Globus pallidus (tissue), 1 donor: ENCODE data around the gene RPL28.

Experiments used
- DNase-seq: peaks from one replicate; pipeline ENCODE4 v3.0.0-alpha.2; 2015; ENCODE audit warnings: low spot score

RPL28 gene

DNA sequence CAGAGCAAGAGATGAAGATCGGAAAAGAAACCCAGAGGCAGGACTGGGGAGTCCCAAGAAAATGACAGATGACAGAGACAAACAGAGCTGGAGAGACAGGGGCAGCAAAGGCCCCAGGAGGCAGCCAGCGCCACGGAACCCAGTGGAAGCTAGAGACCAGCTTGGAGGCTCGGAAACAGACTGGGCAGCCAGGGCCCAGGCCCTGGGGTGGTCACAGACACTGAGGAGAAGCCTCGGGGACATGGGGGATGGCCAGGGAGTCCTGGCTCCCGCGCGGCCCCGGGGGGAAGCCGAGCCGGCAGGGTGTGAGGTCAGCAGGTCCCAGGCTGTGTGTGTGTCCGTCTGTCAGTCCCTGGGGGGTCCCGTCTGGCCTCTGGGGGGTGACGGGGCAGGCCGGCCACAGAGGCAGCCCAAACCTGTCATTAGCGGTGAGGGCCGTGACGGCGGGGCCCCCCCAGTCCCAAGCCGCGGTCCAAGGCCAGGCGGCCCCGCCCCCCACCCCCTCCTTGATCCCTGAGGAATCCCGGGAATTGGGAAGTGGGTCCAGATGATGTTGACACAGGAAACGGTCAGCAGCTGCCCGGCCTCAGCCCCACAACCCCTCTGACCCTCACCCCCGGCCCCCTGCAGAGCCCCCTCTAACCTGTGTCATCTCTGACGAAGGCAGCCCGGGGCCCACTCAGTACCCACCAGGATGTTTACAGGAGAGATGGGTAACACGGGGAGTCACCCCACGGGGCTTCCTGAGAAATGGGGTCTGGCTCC lies 11.6 kb upstream of the RPL28 start:
- DNase-seq, result no peak

DNA sequence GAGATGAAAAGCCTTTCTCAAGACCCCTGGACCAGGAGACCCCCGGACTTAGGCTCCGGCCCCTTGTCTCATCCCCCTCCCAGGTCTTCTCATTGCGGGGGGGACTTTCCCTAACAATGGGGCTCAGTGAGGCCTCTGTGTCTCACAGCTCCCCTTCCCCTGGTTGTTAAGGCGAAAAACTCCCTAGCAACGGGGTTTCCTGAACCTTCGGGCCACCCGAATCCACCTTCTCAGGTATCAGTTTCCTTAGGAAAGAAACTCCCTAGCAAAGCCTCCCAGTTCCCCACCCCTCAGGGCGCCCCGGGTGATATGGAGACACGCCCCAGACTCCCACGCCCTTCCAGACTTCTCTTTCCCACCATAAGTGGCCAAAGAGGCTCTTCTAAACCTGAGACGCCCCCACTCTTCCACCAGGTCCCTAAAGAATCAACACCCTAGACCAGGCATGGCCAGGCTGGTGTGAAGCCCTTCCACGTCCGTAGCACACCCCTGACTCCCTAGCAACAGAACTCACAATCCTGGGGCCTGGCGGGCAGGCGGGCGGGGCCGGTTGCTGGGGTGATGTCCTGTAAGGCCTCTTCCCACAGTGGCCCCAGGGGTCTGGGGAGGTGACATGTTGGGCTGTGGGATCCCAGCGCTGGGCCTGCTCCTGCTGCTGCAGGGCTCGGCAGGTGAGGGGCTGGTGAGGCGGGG lies 9.3 kb upstream of the RPL28 start, which contains the start of gene TMEM190:
Gene TMEM190, plus strand, starts transcription at position 586 of the 693 bp plus-strand sequence. Its CDS starts 28 bp downstream, at position 614.
- DNase-seq, result no peak

DNA sequence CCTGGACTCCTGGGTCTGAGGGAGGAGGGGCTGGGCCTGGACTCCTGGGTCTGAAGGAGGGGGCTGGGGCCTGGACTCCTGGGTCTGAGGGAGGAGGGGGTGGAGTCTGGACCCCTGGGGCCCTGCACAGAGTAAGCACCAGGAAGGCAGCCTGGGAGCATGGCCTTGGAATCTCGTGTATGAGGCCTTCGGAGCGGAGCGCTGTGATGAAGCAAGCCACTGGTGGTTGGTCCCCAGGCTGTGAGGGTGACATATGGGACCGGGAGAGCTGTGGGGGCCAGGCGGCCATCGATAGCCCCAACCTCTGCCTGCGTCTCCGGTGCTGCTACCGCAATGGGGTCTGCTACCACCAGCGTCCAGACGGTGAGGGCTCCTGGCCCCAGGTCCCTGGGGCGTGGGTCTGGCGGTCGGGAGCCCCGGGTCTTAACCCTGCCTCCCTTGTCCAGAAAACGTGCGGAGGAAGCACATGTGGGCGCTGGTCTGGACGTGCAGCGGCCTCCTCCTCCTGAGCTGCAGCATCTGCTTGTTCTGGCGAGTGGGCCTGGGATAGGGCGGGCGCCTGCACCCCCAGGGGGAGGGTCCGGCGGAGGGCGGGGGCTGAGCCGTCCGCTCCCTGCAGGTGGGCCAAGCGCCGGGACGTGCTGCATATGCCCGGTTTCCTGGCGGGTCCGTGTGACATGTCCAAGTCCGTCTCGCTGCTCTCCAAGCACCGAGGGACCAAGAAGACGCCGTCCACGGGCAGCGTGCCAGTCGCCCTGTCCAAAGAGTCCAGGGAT lies 8.2 kb upstream of the RPL28 start:
- no peak for DNase-seq

DNA sequence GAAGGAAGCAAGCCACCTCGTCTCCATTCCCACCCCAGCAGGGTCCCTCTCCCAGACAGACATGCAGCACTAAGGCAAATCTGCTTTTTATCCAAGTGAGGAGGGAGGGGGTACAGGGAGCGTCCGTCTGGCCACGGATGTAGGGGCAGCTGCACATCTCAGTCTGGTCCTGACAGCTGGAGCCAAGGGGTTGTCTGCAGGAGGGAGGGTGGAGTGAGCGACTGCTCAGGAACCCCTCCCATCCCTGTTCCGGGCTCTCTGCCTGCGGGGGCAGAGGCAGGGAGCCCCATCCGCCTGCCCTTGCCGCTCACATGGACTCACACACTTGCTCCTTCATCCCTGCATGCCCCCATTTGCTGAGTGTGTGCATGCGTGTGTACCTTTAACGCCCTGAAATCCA lies 6.6 kb upstream of the RPL28 start:
- DNase-seq, result no peak

DNA sequence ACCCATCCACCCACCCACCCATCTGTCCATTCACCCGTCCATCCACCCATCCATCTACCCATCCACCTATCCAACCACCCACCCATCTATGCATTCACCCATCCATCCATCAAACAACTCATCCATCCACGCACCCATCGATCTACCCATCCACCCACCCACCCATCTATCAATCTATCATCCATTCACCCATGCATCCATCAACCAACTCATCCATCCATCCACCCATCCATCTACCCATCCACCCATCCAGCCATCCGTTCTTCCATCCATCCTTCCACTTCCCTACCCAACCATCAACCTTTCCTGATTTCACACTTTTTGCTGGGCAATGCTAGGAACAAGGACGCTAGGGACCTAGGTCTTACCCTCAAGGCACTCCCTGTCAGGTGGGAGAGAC lies 3.7 kb upstream of the RPL28 start:
- DNase-seq, result no peak

DNA sequence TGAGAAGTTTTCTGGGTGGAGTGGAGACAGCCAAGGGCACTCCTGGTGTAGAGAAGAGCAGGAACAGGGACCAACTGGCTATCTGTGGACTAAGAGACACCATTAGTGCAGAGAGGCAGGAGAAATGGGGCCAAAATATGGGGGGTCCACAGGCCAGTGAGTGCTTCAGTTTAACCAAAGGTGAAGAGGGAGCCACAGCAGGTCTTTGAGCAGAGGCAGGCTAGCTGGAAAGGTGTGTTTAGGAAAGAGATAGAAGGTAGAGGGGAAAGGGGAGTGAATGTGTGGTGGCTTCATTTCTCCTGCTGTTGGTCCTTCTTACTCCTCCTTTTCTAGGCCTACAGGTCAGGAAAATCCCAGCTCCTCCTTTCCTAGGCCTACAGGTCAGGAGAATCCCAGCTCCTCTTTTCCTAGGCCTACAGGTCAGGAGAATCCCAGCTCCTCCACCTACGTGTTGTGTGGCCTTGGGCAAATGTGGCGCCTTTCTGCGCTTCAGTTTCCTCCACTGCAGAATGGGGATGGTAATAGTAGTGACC lies 3.1 kb upstream of the RPL28 start:
- DNase-seq, result no peak

DNA sequence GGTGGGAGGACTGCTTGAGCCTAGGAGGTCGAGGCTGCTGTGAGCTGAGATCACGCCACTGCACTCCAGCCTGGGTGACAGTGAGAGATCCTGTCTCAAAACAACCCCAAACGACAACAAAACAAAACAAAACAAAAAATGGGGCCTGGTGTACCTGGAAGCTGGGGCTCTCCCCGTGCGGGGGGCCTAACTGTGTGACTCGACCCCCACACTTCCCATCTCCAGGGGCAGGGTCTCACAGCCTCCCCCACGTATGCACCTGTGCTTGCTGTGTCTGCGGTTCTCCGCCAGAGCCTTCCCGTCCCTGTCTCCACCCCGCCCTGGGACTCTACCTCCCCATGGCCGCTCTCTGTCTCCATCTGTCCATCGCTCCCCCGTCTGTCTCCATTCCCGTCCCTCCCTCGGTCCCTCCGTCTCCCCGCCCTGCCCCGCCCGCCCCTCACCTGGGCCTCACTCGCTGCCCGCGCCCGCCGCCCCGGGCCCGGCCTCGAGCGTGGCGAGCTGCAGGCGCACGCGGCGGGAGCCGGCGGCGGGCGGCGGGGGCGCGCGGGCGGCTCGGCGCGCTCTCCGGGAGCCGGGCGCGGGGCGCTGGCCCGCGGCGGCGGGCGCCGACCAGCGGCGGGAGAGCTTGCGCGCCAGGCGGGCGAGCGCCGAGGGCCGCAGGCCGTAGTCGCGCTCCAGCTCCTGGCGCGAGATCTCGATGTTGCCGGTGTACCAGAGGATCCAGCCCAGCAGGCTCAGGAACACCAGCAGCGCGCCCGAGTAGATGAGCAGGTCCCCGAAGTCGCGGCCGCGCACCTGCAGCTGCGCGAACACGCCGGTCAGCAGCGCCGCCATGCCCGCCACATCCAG lies 2.2 kb upstream of the RPL28 start:
- peak; percentile 40 for DNase-seq

DNA sequence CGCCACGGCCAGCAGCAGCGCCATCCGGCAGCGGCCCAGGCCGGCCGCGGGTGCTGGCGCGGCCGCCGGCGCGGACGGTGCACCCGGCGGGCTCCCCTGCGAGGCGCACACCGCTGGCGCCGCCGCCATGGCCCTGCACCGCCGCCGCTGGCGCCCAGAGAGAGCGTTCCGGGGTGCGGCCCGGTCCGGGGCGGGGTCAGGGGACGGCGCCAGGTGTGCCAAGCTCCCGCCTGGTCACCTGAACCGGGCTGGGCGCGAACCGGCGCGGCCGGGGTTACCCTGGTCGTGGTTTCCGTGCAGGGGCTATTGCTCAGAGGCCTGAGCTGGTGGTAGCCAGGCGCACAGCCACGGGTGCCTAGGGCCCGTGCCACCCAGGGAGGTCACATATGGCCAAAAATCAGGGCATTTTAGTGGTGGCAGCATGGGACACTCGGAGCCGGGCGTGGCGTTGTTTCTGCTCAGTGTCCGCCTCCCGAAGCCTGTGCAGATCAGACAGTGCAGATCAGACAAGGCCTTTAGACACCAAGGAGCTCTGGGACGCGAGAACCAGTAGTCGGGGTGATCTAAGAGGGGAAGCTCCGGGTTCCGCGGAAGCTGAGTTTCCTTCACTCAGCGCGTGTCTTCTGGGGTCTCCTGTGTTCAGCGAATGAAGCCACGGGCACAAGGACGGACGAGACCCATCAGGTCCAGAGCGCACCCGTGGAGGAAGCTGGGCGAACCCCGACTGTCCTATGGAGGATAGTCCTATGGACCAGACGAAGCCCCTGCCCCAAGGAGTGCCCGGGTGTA lies 1.4 kb upstream of the RPL28 start, which contains the start of gene TMEM238:
Gene TMEM238, minus strand, starts transcription at position 162 of the 789 bp plus-strand sequence. Its CDS starts 33 bp downstream, at position 129.
- peak; percentile 29 for DNase-seq

DNA sequence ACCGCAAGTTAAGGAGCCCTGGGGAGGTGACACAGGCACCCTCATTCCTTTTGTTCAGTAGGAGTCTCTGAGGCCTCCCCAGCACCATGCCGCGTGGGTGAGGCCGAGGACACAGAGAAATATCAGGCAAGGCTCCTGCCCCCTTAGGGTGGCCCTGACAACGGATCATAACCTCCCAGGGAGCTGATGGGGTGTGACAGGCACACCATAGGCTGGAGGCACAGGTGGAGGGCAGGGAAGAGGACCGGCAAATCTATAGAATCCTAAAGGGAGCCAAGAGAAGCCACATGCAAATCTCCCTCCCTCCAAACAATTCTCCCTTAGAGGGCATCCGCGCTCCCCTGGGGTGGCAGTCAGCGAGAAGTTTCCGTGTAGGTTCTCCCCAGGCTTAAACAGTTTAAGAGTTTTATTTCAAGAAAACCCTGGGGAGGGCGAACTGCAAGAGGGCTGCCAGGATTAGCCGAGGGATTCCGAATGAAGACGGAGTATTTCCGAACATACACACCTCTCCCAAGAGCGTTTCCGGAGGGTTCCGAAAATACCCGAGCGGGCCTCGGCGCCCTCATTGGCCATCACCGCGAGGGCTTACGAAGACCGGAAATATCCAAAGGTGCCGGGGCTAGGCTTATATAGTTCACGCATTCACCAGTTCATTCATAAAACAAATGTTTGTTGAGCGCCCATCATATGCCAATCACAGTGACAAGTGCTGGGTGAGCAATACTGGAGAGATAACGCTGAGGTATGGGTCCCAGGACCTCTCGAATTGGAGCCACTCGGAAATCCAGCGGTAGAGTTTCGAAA lies 610 bp upstream of the RPL28 start:
- peak; percentile 90 for DNase-seq

DNA sequence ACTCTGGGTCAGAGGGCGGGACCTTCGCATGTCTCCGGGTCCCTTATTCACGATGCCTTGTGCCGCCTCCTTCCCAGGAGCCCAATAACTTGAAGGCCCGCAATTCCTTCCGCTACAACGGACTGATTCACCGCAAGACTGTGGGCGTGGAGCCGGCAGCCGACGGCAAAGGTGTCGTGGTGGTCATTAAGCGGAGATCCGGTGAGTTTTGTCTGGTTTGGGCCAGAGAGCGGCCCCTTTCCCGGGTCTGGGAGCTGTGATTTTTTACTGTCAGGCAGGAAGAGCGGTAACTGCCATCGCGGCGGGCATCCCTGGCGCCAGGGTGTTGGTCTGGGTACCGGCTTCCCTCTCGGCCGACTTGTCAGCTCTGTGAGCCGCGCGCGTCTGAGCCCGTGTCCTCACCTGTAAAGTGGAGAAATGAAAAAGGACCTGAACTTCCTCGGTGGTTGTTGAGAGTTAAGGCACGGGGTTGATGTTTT lies 800 bp downstream of the RPL28 start:
- DNase-seq, result no peak

DNA sequence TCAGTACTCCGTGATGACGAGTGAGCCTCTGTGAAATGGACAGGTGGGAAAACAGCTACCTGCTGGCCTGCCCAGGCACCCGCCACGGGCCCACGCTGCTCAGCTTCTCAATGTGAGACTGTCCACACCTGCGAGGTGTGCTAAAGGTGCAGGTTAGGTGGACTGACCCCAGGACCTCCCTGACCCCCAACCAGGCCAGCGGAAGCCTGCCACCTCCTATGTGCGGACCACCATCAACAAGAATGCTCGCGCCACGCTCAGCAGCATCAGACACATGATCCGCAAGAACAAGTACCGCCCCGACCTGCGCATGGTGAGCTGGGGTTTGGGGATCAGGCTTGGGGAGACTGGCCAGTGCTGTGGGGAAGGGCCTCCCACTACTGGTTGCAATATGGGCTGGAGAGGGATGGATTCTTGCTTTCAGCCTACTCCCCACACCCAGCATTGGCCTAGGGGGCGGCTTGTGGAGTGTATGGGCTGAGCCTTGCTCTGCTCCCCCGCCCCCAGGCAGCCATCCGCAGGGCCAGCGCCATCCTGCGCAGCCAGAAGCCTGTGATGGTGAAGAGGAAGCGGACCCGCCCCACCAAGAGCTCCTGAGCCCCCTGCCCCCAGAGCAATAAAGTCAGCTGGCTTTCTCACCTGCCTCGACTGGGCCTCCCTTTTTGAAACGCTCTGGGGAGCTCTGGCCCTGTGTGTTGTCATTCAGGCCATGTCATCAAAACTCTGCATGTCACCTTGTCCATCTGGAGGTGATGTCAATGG lies 2.2 kb downstream of the RPL28 start:
- DNase-seq, result no peak

DNA sequence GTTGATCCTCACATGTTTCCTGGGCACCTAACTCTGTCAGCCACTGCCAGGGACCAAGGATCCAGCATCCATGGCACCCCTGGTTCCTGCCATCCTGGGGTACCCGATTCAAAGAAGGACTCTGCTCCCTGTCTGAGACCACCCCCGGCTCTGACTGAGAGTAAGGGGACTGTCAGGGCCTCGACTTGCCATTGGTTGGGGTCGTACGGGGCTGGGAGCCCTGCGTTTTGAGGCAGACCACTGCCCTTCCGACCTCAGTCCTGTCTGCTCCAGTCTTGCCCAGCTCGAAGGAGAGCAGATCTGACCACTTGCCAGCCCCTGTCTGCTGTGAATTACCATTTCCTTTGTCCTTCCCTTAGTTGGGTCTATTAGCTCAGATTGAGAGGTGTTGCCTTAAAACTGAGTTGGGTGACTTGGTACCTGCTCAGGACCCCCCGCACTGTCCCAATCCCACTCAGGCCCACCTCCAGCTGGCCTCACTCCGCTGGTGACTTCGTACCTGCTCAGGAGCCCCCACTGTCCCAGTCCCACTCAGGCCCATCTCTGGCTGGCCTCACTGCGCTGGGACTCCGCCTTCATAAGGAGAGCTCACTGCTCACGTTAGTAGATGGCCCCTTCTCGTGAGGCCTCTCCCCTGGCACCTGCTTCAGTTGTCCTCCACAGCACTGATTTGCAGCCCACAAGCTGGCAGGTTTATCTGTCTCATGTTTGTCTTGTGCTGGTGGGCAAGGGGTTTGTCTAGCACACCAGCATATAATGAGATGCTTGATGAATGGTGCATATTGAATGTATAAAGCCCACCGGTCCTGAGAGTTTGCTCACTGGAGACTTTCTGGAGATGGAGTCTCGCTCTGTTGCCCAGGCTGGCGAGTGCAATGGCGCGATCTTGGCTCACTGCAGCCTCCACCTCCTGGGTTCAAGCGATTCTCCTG lies 3.9 kb downstream of the RPL28 start:
- DNase-seq, result no peak

DNA sequence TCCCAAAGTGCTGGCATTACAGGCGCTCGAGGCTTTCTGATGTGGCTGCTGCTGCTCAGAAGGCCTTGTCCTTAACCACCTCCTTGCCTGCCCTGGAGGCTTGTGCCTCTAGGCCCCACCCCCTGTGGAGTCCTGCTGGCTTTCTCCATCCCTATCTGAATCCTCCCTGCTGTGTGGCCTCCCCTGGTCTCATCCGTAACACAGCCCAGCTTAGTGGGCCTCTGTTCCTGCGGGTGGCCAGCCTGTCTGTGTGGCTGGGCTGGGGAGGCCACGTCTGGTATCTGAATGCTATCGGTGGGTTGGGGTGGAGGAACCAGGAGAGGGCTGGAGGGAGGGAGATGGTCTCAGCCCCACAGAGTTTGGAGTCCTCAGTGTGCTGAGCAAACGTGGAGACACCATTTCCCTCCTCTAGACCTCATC lies 4.7 kb downstream of the RPL28 start:
- no peak for DNase-seq

DNA sequence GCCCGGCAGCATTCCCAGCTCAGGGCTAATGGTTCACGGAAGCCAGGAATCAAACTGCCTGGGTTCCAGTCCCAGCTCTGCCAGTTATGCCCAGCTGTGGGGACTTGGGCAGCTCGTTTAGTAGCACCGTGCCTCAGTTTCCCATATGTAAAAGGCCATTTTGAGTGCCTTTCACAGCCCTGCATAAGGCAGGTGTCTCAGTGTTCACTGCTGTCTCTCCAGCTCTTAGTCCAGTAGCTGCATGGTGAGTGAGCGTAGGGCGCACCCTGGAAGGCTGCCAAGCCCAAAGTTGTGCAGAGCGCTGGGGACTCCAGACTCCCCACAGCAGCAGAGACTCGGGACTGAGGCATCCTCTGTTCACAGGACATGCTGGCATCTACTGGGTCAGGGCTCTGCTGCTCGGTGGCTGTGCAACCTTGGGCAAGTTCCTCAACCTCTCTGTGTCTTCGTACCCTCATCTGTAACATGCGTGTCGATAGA lies 5.5 kb downstream of the RPL28 start:
- no peak for DNase-seq

DNA sequence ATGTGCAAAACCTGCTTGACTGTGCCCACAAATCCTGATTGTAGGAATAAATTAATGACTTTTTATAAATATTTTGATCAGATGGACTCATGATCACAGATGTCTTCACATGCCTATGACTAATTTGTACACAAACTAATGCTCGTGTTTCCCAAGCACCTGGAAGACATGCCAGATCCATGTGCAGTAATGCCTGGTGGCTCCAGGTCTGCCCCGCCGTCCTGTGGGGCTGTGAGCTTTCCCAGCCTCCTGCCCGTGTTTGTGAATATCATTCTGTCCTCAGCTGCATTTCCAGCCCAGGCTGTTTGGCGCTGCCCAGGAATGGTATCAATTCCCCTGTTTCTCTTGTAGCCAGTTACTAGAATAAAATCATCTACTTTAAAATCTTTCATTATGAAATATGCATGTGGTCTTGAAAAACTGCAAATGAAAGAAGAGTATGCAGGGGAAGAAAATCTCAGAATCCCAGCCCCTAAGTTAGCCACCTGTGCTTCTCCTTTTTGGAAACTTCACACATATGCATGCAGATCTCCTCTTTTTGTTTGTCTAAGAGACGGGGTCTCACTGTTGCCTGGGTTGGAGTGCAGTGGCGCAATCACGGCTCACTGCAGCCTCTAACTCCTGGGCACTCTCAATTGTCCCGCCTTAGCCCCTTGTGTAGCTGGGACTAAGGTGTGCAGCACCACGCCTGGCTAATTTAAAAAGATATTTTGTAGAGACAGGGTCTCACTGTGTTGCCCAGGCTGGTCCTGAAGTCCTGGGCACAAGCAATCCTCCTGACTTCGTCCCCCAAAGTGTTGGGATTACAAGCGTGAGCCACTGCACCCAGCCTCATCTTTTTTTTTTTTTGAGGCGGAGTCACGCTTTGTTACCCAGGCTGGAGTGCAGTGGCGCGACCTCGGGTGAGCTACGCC lies 6.2 kb downstream of the RPL28 start:
- DNase-seq, result no peak
